ENCODE results near the gene NHEJ1. TPM values are rescaled to one million over a fixed set of nuclear protein-coding genes. Genes with fewer than 3 reads are reported as not detected.

Gene NHEJ1
- polyA plus RNA-seq, 3 donors from 2014 or later = 19.2 to 33.3 (median 21.9) TPM

- no peak for DNase-seq
- peaks cover 0 to 15% (median 12%) of the 10 kb centered on the region in 3 donors for H3K36me3 Mint-ChIP-seq
- H3K4me1 Mint-ChIP-seq = peaks cover 4 to 18% of the 10 kb centered on the region in 2 donors
Observed at GRCh38 chr2:219131744-219132143, 28.9 kb downstream of the NHEJ1 start.

DNA sequence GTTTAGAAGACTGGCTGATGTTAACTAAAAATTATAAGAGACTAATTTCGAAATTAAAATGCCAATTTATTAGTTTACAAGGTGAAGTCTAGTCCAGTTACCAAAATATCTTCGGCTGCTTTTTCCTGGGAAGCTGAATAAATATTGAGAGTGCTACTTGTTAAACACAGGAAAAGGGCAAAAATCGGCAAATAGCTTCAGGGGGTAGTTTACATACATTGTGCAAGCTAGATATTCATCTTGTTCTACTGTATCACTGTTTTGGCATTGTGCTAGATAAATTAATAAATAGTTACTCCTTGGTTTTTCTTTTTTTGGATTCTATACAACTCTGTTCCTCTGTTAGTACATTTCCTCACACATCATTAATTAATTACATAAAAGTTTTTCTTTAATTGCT is 29.3 kb downstream of the NHEJ1 start:
- Mint-ChIP-seq H3K27ac (no peak overlapping the region), H3K4me1 (peaks cover 4 to 19% of the 10 kb centered on the region in 2 donors), H3K4me3 (no peak overlapping the region), H3K36me3 (peaks cover 0 to 16% (median 15%) of the 10 kb centered on the region in 3 donors), H3K27me3 (ENCODE audit: low read depth in 3 of 3) (peaks cover 0 to 2% (median 0%) of the 10 kb centered on the region in 3 donors), H3K9me3 (no peaks in the 10 kb centered on the region)
- no peak for DNase-seq

More at GRCh38 chr2:219131744-219132143, 28.9 kb downstream of the NHEJ1 start:
- Mint-ChIP-seq H3K9me3 (no peaks in the 10 kb centered on the region), H3K27ac (no peak overlapping the region), H3K27me3 (ENCODE audit: low read depth in 3 of 3) (peaks cover 0 to 2% (median 0%) of the 10 kb centered on the region in 3 donors), H3K4me3 (no peak overlapping the region)

DNA sequence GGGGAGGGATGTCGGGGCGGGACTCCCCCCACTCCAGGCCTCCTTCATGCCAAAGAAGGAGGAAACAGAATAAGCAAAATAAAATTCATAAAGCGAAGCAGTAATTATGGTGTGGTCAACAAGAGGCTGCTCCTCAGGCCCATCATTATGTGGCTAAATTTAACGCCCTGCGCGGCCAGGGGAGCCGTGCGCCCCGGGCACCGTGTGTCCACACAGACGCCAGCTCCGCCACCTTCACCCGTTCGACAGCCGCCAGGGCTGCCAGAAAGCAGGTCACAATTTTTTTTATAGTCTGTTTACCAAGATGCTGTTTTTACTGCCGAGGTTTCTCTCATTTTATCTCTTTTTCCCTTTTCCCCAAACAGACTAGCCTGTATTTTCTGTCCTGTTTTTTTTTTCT is 31.0 kb downstream of the NHEJ1 start:
- no peaks in the 10 kb centered on the region for H3K9me3 Mint-ChIP-seq
- peaks cover 14 to 36% of the 10 kb centered on the region in 2 donors for H3K4me1 Mint-ChIP-seq
- H3K4me3 Mint-ChIP-seq = no peak overlapping the region
- no peak for DNase-seq
- H3K27ac Mint-ChIP-seq = no peak overlapping the region
- peaks cover 0 to 16% (median 15%) of the 10 kb centered on the region in 3 donors for H3K36me3 Mint-ChIP-seq
- H3K27me3 Mint-ChIP-seq (ENCODE audit: low read depth in 3 of 3) = peaks cover 0 to 2% (median 0%) of the 10 kb centered on the region in 3 donors

DNA sequence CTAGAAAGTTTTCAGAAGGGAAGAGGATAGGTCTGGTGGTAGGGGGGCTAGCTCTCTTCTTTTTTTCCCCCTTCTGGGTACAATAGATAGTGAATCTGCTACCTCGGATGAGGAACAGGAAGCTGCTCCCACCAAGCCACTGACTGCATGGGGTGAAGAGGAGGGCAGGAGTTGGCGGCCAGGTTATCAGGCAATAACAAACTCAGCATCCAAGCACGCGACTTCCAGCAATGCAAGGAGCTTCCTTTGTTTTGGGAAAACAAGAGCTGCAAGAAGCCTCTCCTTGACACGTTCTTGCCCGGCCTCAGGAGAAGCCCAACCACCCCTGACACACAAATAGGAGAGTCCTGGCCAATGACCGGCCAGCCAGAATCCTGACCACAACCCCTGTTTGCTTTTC is 32.2 kb downstream of the NHEJ1 start:
- DNase-seq = no peak
- H3K4me3 Mint-ChIP-seq = no peak overlapping the region
- peak overlapping the region in 1 of 6 donors; percentile 65 for H3K27ac Mint-ChIP-seq
- peaks cover 26 to 41% of the 10 kb centered on the region in 2 donors for H3K4me1 Mint-ChIP-seq
- peaks cover 0 to 15% (median 12%) of the 10 kb centered on the region in 3 donors for H3K36me3 Mint-ChIP-seq
- H3K27me3 Mint-ChIP-seq (ENCODE audit: low read depth in 3 of 3) = peaks cover 3 to 6% (median 5%) of the 10 kb centered on the region in 3 donors
- no peaks in the 10 kb centered on the region for H3K9me3 Mint-ChIP-seq

GRCh38 chr2:219127037-219127635 is 33.5 kb downstream of the NHEJ1 start:
- Mint-ChIP-seq H3K4me1 (peaks cover 34 to 45% of the 10 kb centered on the region in 2 donors), H3K9me3 (no peaks in the 10 kb centered on the region), H3K4me3 (no peak overlapping the region), H3K36me3 (peaks cover 0 to 15% (median 8%) of the 10 kb centered on the region in 3 donors), H3K27ac (no peak overlapping the region), H3K27me3 (ENCODE audit: low read depth in 3 of 3) (peaks cover 3 to 6% (median 5%) of the 10 kb centered on the region in 3 donors)
- no peak for DNase-seq

GRCh38 chr2:219126555-219126954 is 34.1 kb downstream of the NHEJ1 start:
- H3K4me3 Mint-ChIP-seq = no peak overlapping the region
- H3K4me1 Mint-ChIP-seq = peaks cover 34 to 45% of the 10 kb centered on the region in 2 donors
- H3K27me3 Mint-ChIP-seq (ENCODE audit: low read depth in 3 of 3) = peaks cover 3 to 6% (median 5%) of the 10 kb centered on the region in 3 donors
- H3K27ac Mint-ChIP-seq = peak overlapping the region in 2 of 6 donors; percentile 13 to 26
- DNase-seq = no peak
- no peaks in the 10 kb centered on the region for H3K9me3 Mint-ChIP-seq
- peaks cover 0 to 15% (median 8%) of the 10 kb centered on the region in 3 donors for H3K36me3 Mint-ChIP-seq

- no peak for DNase-seq
- Mint-ChIP-seq H3K27me3 (ENCODE audit: low read depth in 3 of 3) (peaks cover 3 to 6% (median 5%) of the 10 kb centered on the region in 3 donors), H3K36me3 (peaks cover 0 to 18% (median 8%) of the 10 kb centered on the region in 3 donors), H3K27ac (peak overlapping the region in 2 of 6 donors; percentile 13 to 25), H3K9me3 (no peaks in the 10 kb centered on the region), H3K4me1 (peaks cover 34 to 45% of the 10 kb centered on the region in 2 donors), H3K4me3 (no peak overlapping the region)
Observed at GRCh38 chr2:219125886-219126270, 34.7 kb downstream of the NHEJ1 start.

DNA sequence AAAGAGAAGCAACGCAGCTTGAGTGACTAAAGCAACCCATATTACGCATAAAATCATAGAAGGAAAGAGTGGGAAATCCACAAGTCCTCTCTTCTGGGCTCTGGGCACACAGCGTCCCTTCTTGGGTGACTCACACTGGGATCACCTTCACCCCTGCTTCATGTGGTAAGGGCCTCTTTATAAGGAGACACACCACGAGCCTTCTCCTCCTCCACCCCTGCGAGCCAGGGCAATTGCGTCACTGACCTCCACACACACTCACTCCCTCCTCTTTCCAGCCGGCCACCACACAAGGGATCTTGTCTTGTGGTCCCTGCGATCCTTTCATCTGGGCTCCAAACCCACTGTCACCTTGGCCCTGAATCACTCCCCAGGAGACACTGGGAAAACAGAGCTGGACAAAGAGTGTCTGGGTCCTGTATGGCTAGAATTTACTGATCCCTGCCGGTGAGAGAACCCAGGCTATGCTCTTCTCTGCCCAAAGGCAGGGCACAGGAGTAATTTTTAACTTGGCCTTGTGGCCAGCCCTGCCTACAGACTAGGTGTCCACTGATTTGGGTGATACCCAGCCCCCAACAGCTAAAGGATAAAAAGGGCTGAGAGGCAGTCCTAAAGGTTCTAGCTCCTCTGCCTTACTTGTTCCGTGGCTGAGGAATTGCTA is 35.3 kb downstream of the NHEJ1 start:
- Mint-ChIP-seq H3K9me3 (no peaks in the 10 kb centered on the region), H3K36me3 (peaks cover 0 to 15% (median 8%) of the 10 kb centered on the region in 3 donors), H3K27me3 (ENCODE audit: low read depth in 3 of 3) (peaks cover 3 to 6% (median 5%) of the 10 kb centered on the region in 3 donors), H3K27ac (peak overlapping the region; percentile 74 to 90 (median 83)), H3K4me1 (peaks cover 34 to 45% of the 10 kb centered on the region in 2 donors), H3K4me3 (peak overlapping the region; percentile 23 to 79 (median 48))
- DNase-seq = no peak

DNA sequence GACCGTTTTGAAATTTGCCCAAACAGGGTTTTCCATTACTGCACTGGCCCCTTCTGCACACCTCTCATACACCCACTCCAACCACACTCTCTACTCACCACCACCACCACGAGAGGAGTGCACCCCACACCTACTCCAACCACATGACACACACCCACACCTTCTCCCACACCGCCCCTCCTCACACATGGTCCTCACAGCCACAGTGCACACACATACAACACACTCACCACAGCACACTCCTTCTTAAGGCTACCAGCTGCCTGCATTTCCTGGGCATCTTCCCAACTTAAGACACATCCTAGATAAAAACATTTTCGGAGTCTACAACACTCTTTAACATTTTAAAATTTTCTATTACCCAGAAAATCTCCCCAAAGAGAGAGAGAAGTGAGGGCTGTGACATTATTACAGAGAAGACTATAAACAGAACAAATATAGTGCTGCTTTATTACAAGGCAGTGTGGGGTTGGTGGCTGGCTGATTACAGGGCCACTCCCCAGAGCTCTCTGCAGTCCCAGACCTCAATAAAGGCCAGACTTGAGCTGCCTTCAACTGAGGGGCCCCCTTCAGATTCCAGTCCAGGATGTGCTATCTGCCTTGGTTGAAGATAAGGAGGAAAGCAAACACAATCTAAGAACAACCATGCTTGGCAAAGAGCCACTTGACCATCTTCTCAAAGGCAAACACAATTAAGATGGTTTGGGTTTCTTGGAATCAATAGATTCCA is 36.1 kb downstream of the NHEJ1 start:
- Mint-ChIP-seq H3K4me3 (peak overlapping the region; percentile 48 to 79 (median 57)), H3K4me1 (peaks cover 34 to 45% of the 10 kb centered on the region in 2 donors)
- DNase-seq = peak; percentile 71 to 73 (median 72)

DNA sequence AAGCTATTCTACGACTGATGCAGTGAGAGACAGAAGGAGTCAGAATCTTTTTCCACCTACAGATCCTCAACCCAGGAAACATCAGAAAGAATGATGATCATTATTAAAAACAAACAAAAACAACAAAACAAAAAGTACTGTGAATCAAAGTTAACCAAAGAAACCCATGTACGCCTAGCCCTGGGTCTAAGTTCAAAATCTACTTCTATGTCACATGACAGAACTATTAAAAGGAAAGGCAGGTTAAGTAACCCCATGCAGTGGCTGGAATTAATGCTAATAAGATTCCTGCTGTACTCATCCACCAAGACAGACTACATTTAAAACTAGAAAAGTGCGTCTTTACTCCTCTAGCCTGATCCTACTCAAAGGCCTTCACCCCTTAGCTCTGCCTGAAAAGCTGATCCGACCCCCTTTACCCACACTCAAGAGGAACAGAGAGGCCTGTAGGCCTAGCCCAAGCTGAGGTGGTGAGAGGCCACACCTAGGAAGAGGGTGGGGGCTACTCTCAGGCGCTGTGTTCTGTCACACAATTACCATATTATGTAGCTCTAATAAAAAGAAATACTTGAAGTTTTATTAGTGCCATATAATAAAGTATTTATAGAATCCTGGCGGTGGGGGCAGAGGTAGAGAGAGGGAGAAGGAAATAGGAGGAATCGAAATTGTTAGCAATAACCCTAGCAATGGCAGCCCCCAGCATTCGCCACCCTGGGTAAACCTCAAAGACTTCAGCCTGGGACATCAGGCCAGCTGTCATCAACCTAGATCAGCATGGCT is 37.1 kb downstream of the NHEJ1 start:
- peaks cover 0 to 8% (median 8%) of the 10 kb centered on the region in 3 donors for H3K36me3 Mint-ChIP-seq
- H3K9me3 Mint-ChIP-seq = no peaks in the 10 kb centered on the region
- H3K4me3 Mint-ChIP-seq = peak overlapping the region; percentile 48 to 79 (median 61)
- H3K27ac Mint-ChIP-seq = peak overlapping the region; percentile 71 to 90 (median 85)
- DNase-seq = no peak
- peaks cover 31 to 45% of the 10 kb centered on the region in 2 donors for H3K4me1 Mint-ChIP-seq
- H3K27me3 Mint-ChIP-seq (ENCODE audit: low read depth in 3 of 3) = peaks cover 3 to 6% (median 3%) of the 10 kb centered on the region in 3 donors

More for the DNA sequence above, 36.1 kb downstream of the NHEJ1 start:
- H3K27ac Mint-ChIP-seq = peak overlapping the region; percentile 59 to 90 (median 78)
- H3K27me3 Mint-ChIP-seq (ENCODE audit: low read depth in 3 of 3) = peaks cover 3 to 6% (median 5%) of the 10 kb centered on the region in 3 donors
- peaks cover 0 to 12% (median 8%) of the 10 kb centered on the region in 3 donors for H3K36me3 Mint-ChIP-seq
- no peaks in the 10 kb centered on the region for H3K9me3 Mint-ChIP-seq

DNA sequence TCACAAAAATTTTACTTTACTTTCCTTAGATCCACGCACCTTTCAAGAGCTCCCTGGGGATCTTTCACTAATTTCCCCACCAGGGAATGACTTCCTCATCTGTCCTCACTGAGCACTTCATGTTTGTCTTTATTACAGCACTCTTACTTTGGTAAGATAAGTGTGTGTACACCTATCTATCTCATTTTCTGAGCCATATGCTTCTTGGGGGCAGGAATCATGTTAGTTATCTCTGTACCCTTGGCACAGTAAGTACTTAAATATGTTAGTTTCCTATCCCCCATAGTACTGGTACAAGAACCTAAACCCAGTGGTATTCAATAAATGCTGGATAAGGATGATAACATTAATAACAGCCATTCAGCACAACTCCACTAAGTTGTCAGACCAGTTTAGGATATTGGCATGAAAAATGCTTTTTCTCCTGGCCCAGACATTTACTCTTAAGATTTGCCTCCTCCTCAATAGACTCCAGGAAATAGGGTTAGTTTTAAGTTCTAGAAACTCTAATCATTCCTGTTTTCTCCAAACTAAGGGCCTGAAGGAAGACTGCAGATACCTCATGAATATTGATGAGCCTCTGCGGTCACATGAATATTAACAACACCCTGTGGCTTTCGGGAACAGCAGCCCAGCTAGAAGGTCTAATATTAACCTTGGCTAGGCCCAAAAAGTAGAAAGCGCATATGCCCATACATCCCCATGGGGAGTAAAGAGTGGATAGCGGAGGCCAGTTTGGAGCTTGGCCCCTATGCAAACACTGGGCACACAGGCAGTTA is 38.2 kb downstream of the NHEJ1 start:
- Mint-ChIP-seq H3K9me3 (no peaks in the 10 kb centered on the region), H3K4me1 (peaks cover 31 to 41% of the 10 kb centered on the region in 2 donors), H3K36me3 (peaks cover 0 to 6% (median 5%) of the 10 kb centered on the region in 3 donors), H3K4me3 (no peak overlapping the region), H3K27ac (peak overlapping the region in 4 of 6 donors; percentile 57 to 88 (median 78)), H3K27me3 (ENCODE audit: low read depth in 3 of 3) (peaks cover 3 to 6% (median 3%) of the 10 kb centered on the region in 3 donors)
- no peak for DNase-seq

GRCh38 chr2:219120082-219120481 is 40.5 kb downstream of the NHEJ1 start:
- peaks cover 25% of the 10 kb centered on the region in 2 donors for H3K4me1 Mint-ChIP-seq
- no peak overlapping the region for H3K27ac Mint-ChIP-seq
- peaks cover 3 to 8% (median 3%) of the 10 kb centered on the region in 3 donors for H3K27me3 Mint-ChIP-seq (ENCODE audit: low read depth in 3 of 3)
- no peak overlapping the region for H3K4me3 Mint-ChIP-seq
- H3K36me3 Mint-ChIP-seq = peaks cover 0 to 3% (median 0%) of the 10 kb centered on the region in 3 donors
- no peak for DNase-seq
- H3K9me3 Mint-ChIP-seq = no peaks in the 10 kb centered on the region

All from immature natural killer cell (primary cell).